Measurements from ENCODE around the gene WWOX. TPM values are rescaled to one million over a fixed set of nuclear protein-coding genes. Genes with fewer than 3 reads are reported as not detected.

Gene WWOX
- total RNA-seq, 1 experiment from 2014 or later = 15.6 TPM

DNA sequence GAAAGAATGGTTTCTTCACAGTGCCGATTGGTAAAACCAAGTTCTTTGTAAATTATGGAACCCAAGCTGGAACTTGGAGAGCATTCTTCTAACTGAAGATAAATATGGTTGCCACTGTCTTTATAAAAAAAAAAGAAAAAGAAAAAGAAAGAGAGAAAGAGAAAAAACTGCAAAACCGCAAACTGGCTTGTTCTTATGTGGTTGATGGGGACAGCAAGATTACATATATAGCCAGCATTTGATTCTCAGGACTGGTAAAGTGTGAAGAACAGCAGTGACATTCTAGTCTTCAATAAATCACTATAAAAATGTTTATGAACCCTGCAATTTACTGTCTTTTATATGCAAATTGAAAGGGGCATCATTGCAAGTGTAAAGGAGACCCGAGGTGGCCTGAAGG, 896.0 kb downstream of the WWOX start:
- Histone ChIP-seq H3K27ac (ENCODE audit: insufficient read length, low read depth, low read length) (no peak overlapping the region), H3K79me1 (ENCODE audit: insufficient read depth, low read depth, low read length, poor library complexity, severe bottlenecking) (no peaks in the 10 kb centered on the region), H3K27me3 (ENCODE audit: insufficient read depth, low read length) (no peaks in the 10 kb centered on the region), H2BK20ac (ENCODE audit: low read depth, low read length, poor library complexity, severe bottlenecking) (no peak overlapping the region), H2BK5ac (ENCODE audit: insufficient read length, low read length) (no peak overlapping the region), H3K14ac (ENCODE audit: insufficient read depth, low read length) (no peak overlapping the region), H3T11ph (ENCODE audit: low read length) (no peak overlapping the region), H4K91ac (ENCODE audit: insufficient read length, low read depth, low read length) (no peak overlapping the region), H3K4me1 (ENCODE audit: insufficient read depth, low read length) (peaks cover 2% of the 10 kb centered on the region; the same call in 1 of the 2 replicates), H2BK120ac (ENCODE audit: low read depth, low read length, poor library complexity, severe bottlenecking) (no peak overlapping the region), H2BK12ac (ENCODE audit: insufficient read length, low read depth, low read length) (no peak overlapping the region), H3K4me2 (ENCODE audit: insufficient read depth, insufficient read length, low read length) (no peak overlapping the region), H4K20me1 (ENCODE audit: control insufficient read depth, insufficient read depth, insufficient read length) (no peaks in the 10 kb centered on the region), H3K23me2 (ENCODE audit: insufficient read length, low read depth, low read length, poor library complexity, severe bottlenecking) (no peaks in the 10 kb centered on the region), H3K9ac (ENCODE audit: extremely low read depth, insufficient read length, low read length) (no peak overlapping the region), H3K9me3 (ENCODE audit: control insufficient read depth, low read depth, low read length) (no peaks in the 10 kb centered on the region), H3K56ac (ENCODE audit: insufficient read length, low read depth, low read length) (no peak overlapping the region), H3K79me2 (ENCODE audit: insufficient read depth, low read length) (no peaks in the 10 kb centered on the region), H3K4ac (ENCODE audit: low read depth, low read length) (no peak overlapping the region), H4K5ac (ENCODE audit: insufficient read length, low read depth, low read length) (no peak overlapping the region), H4K8ac (replicated peaks; ENCODE audit: insufficient read length, low read depth, low read length) (no peak overlapping the region), H2AK5ac (ENCODE audit: insufficient read length, low read length) (no peak overlapping the region), H2AFZ (ENCODE audit: low read length) (no peak overlapping the region), H2BK15ac (ENCODE audit: low read depth, low read length) (no peak overlapping the region), H3K23ac (ENCODE audit: insufficient read length, low read depth, low read length) (no peak overlapping the region), H3K18ac (ENCODE audit: insufficient read length, low read depth, low read length) (no peak overlapping the region)
- WGBS (ENCODE audit: extremely low coverage, insufficient read length, low lambda C conversion rate) = no CpG with 5 or more reads among the region's 3 CpGs
- Mint-ChIP-seq H3K4me3 (no peak overlapping the region), H3K27ac (no peak overlapping the region), H3K36me3 (ENCODE audit: insufficient read depth in 1 of 3, low read depth in 3 of 3) (peaks cover 0 to 5% (median 2%) of the 10 kb centered on the region in 3 experiments; a peak in 2 of 7 replicates), H3K9me3 (peaks cover 0 to 3% of the 10 kb centered on the region in 2 experiments; a peak in 1 of 5 replicates), H3K4me1 (peaks cover 26 to 34% of the 10 kb centered on the region in 2 experiments), H3K27me3 (ENCODE audit: low read depth) (peaks cover 5% of the 10 kb centered on the region)
- TF ChIP-seq, protein P1, sequence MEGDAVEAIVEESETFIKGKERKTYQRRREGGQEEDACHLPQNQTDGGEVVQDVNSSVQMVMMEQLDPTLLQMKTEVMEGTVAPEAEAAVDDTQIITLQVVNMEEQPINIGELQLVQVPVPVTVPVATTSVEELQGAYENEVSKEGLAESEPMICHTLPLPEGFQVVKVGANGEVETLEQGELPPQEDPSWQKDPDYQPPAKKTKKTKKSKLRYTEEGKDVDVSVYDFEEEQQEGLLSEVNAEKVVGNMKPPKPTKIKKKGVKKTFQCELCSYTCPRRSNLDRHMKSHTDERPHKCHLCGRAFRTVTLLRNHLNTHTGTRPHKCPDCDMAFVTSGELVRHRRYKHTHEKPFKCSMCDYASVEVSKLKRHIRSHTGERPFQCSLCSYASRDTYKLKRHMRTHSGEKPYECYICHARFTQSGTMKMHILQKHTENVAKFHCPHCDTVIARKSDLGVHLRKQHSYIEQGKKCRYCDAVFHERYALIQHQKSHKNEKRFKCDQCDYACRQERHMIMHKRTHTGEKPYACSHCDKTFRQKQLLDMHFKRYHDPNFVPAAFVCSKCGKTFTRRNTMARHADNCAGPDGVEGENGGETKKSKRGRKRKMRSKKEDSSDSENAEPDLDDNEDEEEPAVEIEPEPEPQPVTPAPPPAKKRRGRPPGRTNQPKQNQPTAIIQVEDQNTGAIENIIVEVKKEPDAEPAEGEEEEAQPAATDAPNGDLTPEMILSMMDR (conservative IDR thresholded peaks at IDR 0.05) = no peak
- no peak for DNase-seq
